Kidney capillary endothelial cell (primary cell): ENCODE measurements around the gene SLC12A8.

Source experiments
- DNase-seq: peaks from one replicate; pipeline ENCODE4 v3.0.0-alpha.2; 2018; ENCODE audit warnings: low spot score

SLC12A8 gene, protein sequence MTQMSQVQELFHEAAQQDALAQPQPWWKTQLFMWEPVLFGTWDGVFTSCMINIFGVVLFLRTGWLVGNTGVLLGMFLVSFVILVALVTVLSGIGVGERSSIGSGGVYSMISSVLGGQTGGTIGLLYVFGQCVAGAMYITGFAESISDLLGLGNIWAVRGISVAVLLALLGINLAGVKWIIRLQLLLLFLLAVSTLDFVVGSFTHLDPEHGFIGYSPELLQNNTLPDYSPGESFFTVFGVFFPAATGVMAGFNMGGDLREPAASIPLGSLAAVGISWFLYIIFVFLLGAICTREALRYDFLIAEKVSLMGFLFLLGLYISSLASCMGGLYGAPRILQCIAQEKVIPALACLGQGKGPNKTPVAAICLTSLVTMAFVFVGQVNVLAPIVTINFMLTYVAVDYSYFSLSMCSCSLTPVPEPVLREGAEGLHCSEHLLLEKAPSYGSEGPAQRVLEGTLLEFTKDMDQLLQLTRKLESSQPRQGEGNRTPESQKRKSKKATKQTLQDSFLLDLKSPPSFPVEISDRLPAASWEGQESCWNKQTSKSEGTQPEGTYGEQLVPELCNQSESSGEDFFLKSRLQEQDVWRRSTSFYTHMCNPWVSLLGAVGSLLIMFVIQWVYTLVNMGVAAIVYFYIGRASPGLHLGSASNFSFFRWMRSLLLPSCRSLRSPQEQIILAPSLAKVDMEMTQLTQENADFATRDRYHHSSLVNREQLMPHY

DNA sequence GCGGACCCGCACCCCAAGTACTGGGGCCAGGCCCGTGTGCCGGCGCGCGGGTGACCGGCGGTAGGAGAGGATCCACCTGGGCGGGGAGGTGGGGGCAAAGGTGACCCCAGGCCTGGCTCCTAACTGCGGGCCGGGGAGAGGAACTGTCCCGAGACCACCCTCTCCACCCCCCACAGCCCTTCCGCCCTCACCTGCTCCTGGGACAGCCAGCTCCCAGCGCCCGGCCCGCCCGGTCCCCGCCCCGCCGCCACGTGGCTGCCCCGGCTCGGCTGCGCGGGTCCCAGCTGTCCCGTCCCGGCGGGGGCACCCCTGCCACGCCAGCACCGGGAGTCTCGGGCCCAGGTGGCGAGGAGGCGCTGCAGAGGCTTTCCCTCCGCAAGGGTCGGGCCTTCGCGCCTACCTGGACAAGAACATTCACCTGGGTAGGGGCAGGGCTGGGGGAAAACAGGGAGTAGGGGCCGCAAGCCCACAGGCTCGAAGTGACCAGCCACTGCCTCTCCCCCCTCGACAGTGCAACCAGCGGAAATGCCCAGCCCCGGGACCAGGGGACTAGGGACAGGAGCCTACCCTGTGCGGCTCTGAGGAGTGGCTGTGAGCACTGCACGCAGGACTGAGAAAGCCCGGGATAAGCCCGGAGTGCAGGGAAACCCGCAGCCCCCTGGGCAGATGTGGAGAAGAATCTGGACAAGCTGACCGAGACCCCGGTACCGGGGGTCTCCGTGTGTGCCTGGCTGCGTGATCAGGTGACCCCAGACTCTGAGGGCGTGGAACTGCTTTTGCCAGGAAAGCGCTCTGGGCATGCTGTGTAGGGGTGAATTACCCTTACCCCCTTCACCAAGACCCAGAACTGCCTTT is at the start of gene SLC12A8:
Gene SLC12A8 (minus strand): TSS at position 240 of the 855 bp plus-strand sequence. CDS start 1,399 bp downstream, outside the sequence.
- DNase-seq: no peak

DNA sequence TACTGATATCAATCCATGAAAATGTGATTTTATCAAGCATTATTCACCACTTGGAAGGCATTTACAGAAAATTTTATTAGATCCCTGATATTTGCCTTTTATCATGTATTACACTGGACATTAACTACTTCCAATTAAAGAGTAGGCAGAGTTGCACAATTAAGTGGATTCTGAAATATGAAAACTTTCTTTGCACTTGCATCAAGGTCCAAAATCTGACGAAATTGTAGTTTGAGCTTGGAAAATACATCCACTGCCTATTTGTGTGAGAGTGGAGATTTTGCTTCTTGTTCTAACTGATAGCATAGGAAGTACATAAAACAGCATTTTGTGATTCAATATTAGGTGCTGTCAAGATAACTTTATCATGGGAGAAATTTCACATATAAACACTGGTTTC is 49.6 kb upstream of the SLC12A8 start:
- no peak for DNase-seq

DNA sequence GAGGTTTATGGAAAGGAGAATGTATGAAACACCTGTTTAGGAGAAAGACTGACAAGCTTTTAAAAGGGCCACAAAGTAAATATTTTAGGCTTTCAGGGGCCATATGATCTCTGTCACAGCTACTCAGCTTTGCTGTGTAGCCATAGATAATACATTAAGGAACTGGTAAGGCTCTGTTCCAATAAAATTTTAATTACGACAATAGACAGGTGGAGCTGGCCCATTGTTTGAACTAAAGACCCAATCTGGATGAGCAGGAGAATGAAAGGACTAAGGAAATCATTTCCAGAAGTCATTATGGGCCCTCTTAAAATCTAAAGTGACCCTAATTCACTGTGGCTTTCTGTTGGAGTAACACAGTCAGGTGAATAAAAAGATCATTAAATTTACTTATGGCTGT is 48.5 kb upstream of the SLC12A8 start:
- no peak for DNase-seq

DNA sequence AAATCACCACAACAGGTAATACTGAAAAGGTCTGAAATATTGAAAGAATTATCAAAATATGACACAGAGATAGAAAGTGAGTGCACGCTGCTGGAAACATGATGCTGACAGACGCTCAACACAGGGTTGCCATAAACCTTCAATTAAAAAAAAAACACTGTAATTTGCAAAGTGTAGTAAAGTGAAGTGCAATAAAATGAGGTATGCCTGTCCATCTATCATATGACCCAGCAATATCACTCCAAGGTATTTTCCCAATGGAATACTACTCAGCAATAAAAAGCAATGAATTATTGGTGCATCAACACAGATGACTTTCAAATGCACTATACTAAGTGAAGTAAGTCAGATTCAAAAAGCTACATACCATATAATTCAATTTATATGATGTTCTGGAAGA is 47.6 kb upstream of the SLC12A8 start:
- DNase-seq: no peak

DNA sequence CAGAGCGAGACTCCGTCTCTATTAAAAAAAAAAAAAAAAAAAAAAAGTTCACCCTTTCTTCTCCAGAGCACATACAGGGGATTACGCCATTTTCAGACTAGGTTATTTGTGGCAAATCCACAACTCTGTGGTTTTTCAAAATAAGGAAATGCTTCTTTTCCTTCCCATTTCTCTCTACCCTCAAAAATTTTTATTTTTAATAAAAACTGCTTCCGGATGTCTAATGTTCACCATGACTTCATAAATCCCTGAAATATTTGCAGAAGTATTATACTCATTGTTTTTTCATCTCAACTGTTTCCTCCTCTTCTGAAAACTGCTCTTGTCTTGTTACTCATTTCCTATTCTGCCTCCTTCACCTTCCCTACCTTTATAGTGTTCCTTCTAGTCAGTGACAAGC is 45.0 kb upstream of the SLC12A8 start:
- DNase-seq: peak; percentile 39

DNA sequence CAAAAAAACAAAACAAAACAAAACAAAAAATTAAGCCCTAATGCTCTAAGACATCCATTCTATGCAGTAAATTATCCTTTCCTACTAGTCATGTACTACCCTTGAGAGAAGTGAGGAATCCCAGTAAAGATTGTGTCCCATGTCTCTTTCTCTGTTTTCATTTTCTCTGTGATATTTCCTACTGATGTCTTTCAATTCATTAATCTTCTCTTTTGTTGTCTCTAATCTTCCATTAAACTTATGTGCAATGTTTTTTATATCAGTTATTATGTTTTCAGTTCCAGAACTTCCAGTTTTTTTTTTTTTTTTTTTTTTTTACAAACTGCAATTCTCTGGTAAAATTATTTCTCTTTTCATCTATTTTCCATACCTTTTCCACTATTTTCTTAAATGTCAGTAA is 44.1 kb upstream of the SLC12A8 start:
- no peak for DNase-seq

- no peak for DNase-seq
Measured at GRCh38 chr3:125250973-125251372, 38.4 kb upstream of the SLC12A8 start.

GRCh38 chr3:125246237-125246636 is 33.7 kb upstream of the SLC12A8 start:
- no peak for DNase-seq

GRCh38 chr3:125245521-125245920 is 33.0 kb upstream of the SLC12A8 start:
- no peak for DNase-seq

DNA sequence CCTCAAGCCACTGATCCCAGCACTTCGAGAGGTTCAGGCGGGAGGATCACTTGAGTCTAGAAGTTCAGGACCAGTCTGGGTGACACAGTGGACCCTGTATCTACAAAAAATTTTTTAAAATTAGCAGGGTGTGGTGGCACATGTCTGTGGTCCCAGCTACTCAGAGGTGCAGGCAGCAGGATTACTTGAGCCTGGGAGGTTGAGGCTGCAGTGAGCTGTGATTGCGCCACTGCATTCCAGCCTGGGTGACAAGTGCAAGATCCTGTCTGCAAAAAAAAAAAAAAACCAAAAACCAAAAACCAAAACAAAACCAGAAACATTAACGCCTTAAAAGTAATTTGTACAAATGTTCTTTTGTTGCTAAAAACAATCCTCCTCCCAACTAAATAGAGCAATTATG is 27.9 kb upstream of the SLC12A8 start:
- DNase-seq: no peak

- DNase-seq: no peak
Measured at GRCh38 chr3:125239266-125239665, 26.7 kb upstream of the SLC12A8 start.

GRCh38 chr3:125238759-125239158 is 26.2 kb upstream of the SLC12A8 start:
- DNase-seq: no peak

GRCh38 chr3:125236331-125236903 is 23.9 kb upstream of the SLC12A8 start:
- DNase-seq: no peak

DNA sequence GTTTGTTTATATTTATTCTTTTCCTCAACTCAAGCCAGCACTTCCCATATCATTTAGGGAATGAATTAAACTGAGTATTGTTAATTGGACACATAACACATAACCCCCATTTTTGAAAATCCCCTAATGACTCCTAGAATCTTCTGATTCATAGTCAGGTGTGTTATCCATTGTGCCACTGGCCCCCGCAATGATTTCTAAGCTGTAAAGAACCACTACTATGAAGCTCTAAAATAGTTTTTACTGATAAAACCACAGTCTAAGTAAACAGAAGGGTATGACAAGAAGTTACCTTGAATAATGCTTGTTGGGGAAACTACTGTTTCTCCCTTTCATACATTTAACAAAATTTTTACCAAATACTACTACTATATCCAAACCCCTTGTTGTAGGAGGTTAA is 22.3 kb upstream of the SLC12A8 start:
- no peak for DNase-seq

DNA sequence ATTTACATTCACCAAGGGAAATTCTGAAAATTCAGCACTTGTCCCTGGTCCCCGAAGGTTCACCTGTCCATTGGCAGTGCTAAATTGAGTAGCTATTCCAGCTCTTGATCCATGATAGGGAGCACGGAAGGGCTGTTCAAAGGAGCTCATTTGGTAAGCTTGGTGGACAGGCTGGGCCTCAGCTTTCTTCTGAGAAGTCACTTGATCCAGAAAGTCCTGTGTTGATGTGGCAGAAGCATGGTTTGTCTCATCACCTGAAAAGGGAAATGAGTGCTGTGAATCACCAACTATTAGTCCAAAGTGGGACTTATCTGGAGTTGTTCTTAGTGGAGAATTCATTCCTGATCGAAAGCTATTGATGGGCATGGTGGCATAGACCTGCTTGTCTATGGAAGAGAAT is 19.9 kb upstream of the SLC12A8 start:
- DNase-seq: no peak

- peak; percentile 52 for DNase-seq
Measured at GRCh38 chr3:125231895-125232294, 19.3 kb upstream of the SLC12A8 start.

- DNase-seq: no peak
Measured at GRCh38 chr3:125229707-125230106, 17.2 kb upstream of the SLC12A8 start.

- DNase-seq: no peak
Measured at GRCh38 chr3:125229168-125229567, 16.6 kb upstream of the SLC12A8 start.

DNA sequence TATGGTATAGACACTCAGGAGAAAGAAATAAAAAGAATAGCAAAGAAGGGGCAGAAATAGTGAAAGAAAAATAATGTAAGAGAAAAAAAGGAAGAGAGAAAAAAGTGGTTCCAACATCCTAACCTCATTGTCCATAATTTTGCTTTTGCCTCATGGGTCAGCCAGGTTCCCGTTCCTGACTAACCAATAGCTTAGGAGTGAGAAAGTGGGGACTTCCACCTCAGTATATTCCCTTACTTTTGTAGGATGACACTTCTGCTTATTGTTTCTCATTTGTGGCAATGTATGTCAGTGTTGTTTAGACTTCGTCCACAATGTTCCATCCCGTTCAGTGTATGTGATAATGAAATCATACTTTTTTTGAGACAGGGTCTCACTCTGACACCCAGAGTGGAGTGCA is 9.3 kb upstream of the SLC12A8 start:
- no peak for DNase-seq

GRCh38 chr3:125220727-125221429 is 8.3 kb upstream of the SLC12A8 start:
- DNase-seq: no peak

- DNase-seq: no peak
Measured at GRCh38 chr3:125220183-125220582, 7.6 kb upstream of the SLC12A8 start.
